ENCODE data around the gene PPP2R2C. TPM values are rescaled to one million over a fixed set of nuclear protein-coding genes. Genes with fewer than 3 reads are reported as not detected.

PPP2R2C gene
- total RNA-seq, 4 donors from 2014 or later = 0.50 to 2.7 (median 1.4) TPM

DNA sequence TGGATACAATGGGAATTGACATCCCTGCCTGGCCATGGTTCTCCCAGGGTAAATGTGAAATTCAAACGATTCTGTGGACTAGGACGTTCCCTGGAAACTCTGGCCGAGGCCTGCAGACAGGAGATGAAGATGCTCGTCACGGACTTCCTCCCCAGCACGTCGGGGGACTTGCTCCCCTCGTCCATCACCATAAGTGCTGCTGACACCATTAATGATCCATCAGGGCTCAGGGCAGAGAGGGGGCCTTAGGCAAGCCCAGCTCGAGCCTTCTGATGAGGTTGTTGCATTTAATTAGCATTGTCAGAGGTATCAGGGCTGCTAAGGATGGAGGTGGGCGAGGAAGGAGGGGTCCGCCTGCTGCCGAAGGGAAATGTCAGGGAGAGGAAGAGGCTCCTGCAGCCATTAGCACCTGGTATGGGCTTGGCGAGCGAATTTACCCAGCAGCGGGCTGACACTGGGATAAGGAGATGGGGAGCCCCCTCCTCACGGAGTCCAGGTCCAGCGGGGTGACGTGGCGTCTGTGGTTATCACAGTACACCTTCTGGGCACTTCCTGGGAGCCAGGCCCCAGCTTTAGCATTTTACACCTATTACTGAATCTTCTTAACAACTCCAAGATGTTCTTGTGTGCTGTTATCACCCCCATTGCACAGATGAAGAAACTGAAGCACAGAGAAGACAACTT is 83.1 kb downstream of the PPP2R2C start:
- DNase-seq (ENCODE audit: extremely low spot score) = no peak
- 78% methylated on average over 19 of the region's 19 CpGs for WGBS
- H3K9me3 ChIP-seq = no peaks in the 10 kb centered on the region
- peaks cover 0 to 34% (median 0%) of the 10 kb centered on the region in 4 donors for H3K27me3 ChIP-seq
- H3K4me3 ChIP-seq = no peak overlapping the region
- H3K4me1 ChIP-seq = peaks cover 0 to 14% (median 4%) of the 10 kb centered on the region in 4 donors
- intact Hi-C loops (cut with DNase I) = no loop called here
- no peak overlapping the region for H3K27ac ChIP-seq (replicated peaks in 1 of 4)
- H3K36me3 ChIP-seq = no peaks in the 10 kb centered on the region
- TF ChIP-seq POLR2AphosphoS5 (IDR thresholded peaks at IDR 0.05) (no peak), POLR2A (IDR thresholded peaks at IDR 0.05; ENCODE audit: low read depth) (no peak)

- H3K4me1 ChIP-seq = peaks cover 0 to 14% (median 4%) of the 10 kb centered on the region in 4 donors
- TF ChIP-seq, protein P1, sequence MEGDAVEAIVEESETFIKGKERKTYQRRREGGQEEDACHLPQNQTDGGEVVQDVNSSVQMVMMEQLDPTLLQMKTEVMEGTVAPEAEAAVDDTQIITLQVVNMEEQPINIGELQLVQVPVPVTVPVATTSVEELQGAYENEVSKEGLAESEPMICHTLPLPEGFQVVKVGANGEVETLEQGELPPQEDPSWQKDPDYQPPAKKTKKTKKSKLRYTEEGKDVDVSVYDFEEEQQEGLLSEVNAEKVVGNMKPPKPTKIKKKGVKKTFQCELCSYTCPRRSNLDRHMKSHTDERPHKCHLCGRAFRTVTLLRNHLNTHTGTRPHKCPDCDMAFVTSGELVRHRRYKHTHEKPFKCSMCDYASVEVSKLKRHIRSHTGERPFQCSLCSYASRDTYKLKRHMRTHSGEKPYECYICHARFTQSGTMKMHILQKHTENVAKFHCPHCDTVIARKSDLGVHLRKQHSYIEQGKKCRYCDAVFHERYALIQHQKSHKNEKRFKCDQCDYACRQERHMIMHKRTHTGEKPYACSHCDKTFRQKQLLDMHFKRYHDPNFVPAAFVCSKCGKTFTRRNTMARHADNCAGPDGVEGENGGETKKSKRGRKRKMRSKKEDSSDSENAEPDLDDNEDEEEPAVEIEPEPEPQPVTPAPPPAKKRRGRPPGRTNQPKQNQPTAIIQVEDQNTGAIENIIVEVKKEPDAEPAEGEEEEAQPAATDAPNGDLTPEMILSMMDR (IDR thresholded peaks at IDR 0.05) = no peak
- TF ChIP-seq POLR2A (IDR thresholded peaks at IDR 0.05; ENCODE audit: low read depth) (no peak), EP300 (IDR thresholded peaks at IDR 0.05) (no peak), POLR2AphosphoS5 (IDR thresholded peaks at IDR 0.05) (no peak)
- no peaks in the 10 kb centered on the region for H3K9me3 ChIP-seq
- no peak overlapping the region for H3K4me3 ChIP-seq
- peaks cover 0 to 38% (median 0%) of the 10 kb centered on the region in 4 donors for H3K27me3 ChIP-seq
- no peaks in the 10 kb centered on the region for H3K36me3 ChIP-seq
- 54% methylated on average over 8 of the region's 9 CpGs for WGBS
- H3K27ac ChIP-seq (replicated peaks in 1 of 4) = no peak overlapping the region
- DNase-seq (ENCODE audit: extremely low spot score) = no peak
- intact Hi-C loops (cut with DNase I) = no loop called here
Observed at GRCh38 chr4:6388713-6389112, 83.7 kb downstream of the PPP2R2C start.

- intact Hi-C loops (cut with DNase I) = no loop called here
- Histone ChIP-seq H3K36me3 (no peaks in the 10 kb centered on the region), H3K4me3 (no peak overlapping the region), H3K9me3 (no peaks in the 10 kb centered on the region), H3K27me3 (peaks cover 0 to 45% (median 0%) of the 10 kb centered on the region in 4 donors), H3K4me1 (peaks cover 0 to 14% (median 4%) of the 10 kb centered on the region in 4 donors), H3K27ac (replicated peaks in 1 of 4) (no peak overlapping the region)
- no peak for TF ChIP-seq POLR2AphosphoS5 (IDR thresholded peaks at IDR 0.05)
- TF ChIP-seq EP300 (IDR thresholded peaks at IDR 0.05) = no peak
- TF ChIP-seq, protein P1 (IDR thresholded peaks at IDR 0.05) = no peak
- TF ChIP-seq POLR2A (IDR thresholded peaks at IDR 0.05; ENCODE audit: low read depth) = no peak
- no peak for DNase-seq (ENCODE audit: extremely low spot score)
- WGBS = 80% methylated on average over 5 of the region's 5 CpGs
Observed at GRCh38 chr4:6387946-6388345, 84.5 kb downstream of the PPP2R2C start.

DNA sequence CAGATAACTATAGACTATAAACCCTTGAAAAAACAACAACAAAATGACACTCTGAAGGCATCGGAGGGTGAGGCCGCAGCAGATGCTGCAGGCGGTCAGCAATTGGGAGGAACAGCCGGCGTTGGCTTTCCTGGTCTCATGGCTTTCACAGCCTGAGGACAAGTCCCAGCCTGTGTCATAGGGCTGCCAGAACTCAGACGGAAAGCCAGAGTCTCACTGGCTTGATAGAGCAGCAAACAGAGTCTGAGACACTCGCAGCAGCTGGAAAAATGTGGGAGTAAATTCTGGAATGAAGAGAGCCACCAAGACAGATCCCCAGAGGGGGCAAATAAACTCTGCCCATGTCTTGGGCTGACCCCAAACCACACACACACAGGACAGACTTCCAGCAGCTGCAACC is 86.3 kb downstream of the PPP2R2C start:
- Histone ChIP-seq H3K9me3 (no peaks in the 10 kb centered on the region), H3K27ac (replicated peaks in 1 of 4) (no peak overlapping the region), H3K4me1 (peaks cover 0 to 9% (median 4%) of the 10 kb centered on the region in 4 donors), H3K4me3 (no peak overlapping the region), H3K27me3 (peaks cover 0 to 58% (median 0%) of the 10 kb centered on the region in 4 donors), H3K36me3 (no peaks in the 10 kb centered on the region)
- intact Hi-C loops (cut with DNase I) = no loop called here
- WGBS = 49% methylated on average over 7 of the region's 7 CpGs
- DNase-seq (ENCODE audit: extremely low spot score) = no peak
- TF ChIP-seq POLR2A (IDR thresholded peaks at IDR 0.05; ENCODE audit: low read depth) = no peak
- no peak for TF ChIP-seq EP300 (IDR thresholded peaks at IDR 0.05)
- no peak for TF ChIP-seq POLR2AphosphoS5 (IDR thresholded peaks at IDR 0.05)
- TF ChIP-seq, protein P1 (IDR thresholded peaks at IDR 0.05) = no peak

- intact Hi-C loops (cut with DNase I) = no loop called here
- WGBS = 96% methylated on average over 2 of the region's 2 CpGs
Observed at GRCh38 chr4:6385288-6385687, 87.1 kb downstream of the PPP2R2C start.

More at GRCh38 chr4:6385288-6385687, 87.1 kb downstream of the PPP2R2C start:
- Histone ChIP-seq H3K9me3 (no peaks in the 10 kb centered on the region), H3K4me1 (peaks cover 0 to 3% (median 1%) of the 10 kb centered on the region in 4 donors), H3K36me3 (no peaks in the 10 kb centered on the region), H3K27ac (replicated peaks in 1 of 4) (no peak overlapping the region), H3K4me3 (no peak overlapping the region), H3K27me3 (peaks cover 0 to 66% (median 0%) of the 10 kb centered on the region in 4 donors)
- DNase-seq (ENCODE audit: extremely low spot score) = no peak
- TF ChIP-seq POLR2A (IDR thresholded peaks at IDR 0.05; ENCODE audit: low read depth) = no peak
